ENCODE results near the gene ROCK2. TPM values are rescaled to one million over a fixed set of nuclear protein-coding genes. Genes with fewer than 3 reads are reported as not detected.

The ROCK2 gene
- total and polyA plus RNA-seq, 9 of the 15 experiments (the other 6 are each of a cell fraction or from before 2014, with no cell fraction given): 4.9 to 30.6 (median 14.3) TPM

DNA sequence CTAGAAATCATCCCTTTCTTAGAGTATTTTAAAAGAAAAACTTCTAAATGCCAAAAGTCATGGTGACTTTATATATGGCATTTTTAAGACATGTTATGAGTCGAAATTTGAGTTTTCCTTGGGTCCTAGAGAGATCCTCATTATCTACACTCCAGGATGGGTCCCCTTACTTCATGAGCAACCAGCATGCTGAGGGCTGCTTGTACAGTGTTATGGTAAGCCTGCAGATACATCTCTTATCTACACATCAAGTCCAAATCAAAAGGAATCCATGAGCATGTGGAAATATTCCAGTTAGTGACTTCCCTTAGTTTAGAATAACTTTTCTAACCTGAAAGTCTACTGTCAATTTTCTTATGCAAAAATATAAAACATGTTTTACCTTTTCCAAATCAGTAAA is 130.5 kb downstream of the ROCK2 start (continued):
- TF ChIP-seq REST (IDR thresholded peaks at IDR 0.05; ENCODE audit: borderline replicate concordance) (no peak), REST (CRISPR knock-in tag; IDR thresholded peaks at IDR 0.05; ENCODE audit: low read depth) (no peak)

DNA sequence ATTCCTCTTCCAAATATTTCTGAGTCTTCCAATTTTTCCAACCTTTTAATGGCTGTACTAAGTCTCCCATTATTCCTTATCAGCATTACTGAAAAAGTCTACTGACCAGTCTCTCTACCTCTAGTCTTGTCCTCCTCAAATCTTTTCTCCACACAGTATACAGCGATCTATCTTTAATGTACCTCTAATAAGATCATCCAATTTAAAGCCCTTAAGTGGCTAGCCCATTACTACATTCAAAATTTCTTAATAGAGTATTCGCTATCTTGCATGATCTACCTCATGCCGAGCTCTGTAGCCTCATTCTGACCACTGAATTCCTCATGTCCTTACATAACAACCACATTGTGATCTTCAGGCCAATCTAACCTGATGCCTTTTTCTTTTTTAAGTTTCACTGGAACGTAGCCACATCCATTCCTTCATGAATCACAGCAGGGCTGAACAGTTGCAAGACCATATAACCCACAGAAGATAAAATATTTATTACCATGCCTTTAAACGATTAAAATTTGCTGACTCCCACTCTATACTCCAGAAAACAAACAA is 131.3 kb downstream of the ROCK2 start:
- Histone ChIP-seq H3K9ac (ENCODE audit: insufficient read depth in 1 of 2, low read depth in 2 of 2, low read length in 2 of 2) (no peak overlapping the region), H3K4me3 (no peak overlapping the region), H3K27me3 (ENCODE audit: control insufficient read depth in 2 of 2, insufficient read depth in 2 of 2, low read length in 2 of 2) (no peaks in the 10 kb centered on the region), H3K27ac (ENCODE audit: extremely low read depth, low read depth, low read length) (no peak overlapping the region), H2AFZ (ENCODE audit: low read depth, low read length) (no peak overlapping the region), H3K9me3 (replicated peaks; ENCODE audit: control insufficient read depth, insufficient read depth, low read depth, low read length) (no peaks in the 10 kb centered on the region), H4K20me1 (replicated peaks; ENCODE audit: control insufficient read depth, insufficient read depth, low read length) (no peaks in the 10 kb centered on the region), H3K79me2 (ENCODE audit: control insufficient read depth, insufficient read depth, low read length) (no peaks in the 10 kb centered on the region), H3K9me1 (ENCODE audit: control insufficient read depth, insufficient read depth, low read length) (no peaks in the 10 kb centered on the region), H3K4me1 (replicated peaks in 1 of 2; ENCODE audit: control insufficient read depth in 2 of 2, insufficient read depth in 2 of 2, low read length in 2 of 2) (no peaks in the 10 kb centered on the region), H3K4me2 (ENCODE audit: insufficient read depth, low read length) (no peak overlapping the region), H3K36me3 (ENCODE audit: control insufficient read depth, insufficient read depth, low read length) (peaks cover 64% of the 10 kb centered on the region; the same call in 2 of the 3 replicates)
- intact Hi-C loops (cut with micrococcal nuclease) (no loop called here), in situ Hi-C loops (cut with MboI) (no loop called here)
- no TSS peak for BruUV-seq (replicated peaks)
- ChIA-PET CTCF (ENCODE audit: low intra/inter-chr PET ratio) (no interaction called here), POLR2A (no interaction called here)
- FAIRE-seq: no peak
- no peak for DNase-seq (ENCODE audit: extremely low read depth in 1 of 4, low spot score in 3 of 4)
- ATAC-seq: no peak
- 78% methylated on average over 5 of the region's 5 CpGs for WGBS (ENCODE audit: insufficient coverage, low coverage, missing lambda C conversion rate)
- no peak for TF ChIP-seq PRMT5 (CRISPR knock-in tag; IDR thresholded peaks at IDR 0.05)
- TF ChIP-seq TBL1XR1 (IDR thresholded peaks at IDR 0.05; ENCODE audit: low read length in 2 of 2): no peak
- no peak for TF ChIP-seq PHF20 (IDR thresholded peaks at IDR 0.05; ENCODE audit: partially characterized antibody)
- no peak for TF ChIP-seq ZNF224 (CRISPR knock-in tag; IDR thresholded peaks at IDR 0.05)
- no peak for TF ChIP-seq CREB1 (IDR thresholded peaks at IDR 0.05)
- no peak for TF ChIP-seq CREB1 (CRISPR knock-in tag; IDR thresholded peaks at IDR 0.05)
- TF ChIP-seq NR2C1 (IDR thresholded peaks at IDR 0.05): no peak
- TF ChIP-seq NR2C1 (tag; IDR thresholded peaks at IDR 0.05): no peak
- TF ChIP-seq SMAD1 (IDR thresholded peaks at IDR 0.05; ENCODE audit: low read depth, low read length, partially characterized antibody): no peak
- TF ChIP-seq ZNF57 (CRISPR knock-in tag; IDR thresholded peaks at IDR 0.05): no peak
- TF ChIP-seq, protein P1, sequence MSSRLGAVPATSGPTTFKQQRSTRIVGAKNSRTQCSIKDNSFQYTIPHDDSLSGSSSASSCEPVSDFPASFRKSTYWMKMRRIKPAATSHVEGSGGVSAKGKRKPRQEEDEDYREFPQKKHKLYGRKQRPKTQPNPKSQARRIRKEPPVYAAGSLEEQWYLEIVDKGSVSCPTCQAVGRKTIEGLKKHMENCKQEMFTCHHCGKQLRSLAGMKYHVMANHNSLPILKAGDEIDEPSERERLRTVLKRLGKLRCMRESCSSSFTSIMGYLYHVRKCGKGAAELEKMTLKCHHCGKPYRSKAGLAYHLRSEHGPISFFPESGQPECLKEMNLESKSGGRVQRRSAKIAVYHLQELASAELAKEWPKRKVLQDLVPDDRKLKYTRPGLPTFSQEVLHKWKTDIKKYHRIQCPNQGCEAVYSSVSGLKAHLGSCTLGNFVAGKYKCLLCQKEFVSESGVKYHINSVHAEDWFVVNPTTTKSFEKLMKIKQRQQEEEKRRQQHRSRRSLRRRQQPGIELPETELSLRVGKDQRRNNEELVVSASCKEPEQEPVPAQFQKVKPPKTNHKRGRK (tag; IDR thresholded peaks at IDR 0.05): no peak
- no peak for TF ChIP-seq SP2 (IDR thresholded peaks at IDR 0.05; ENCODE audit: extremely low read depth, low read depth, low read length, poor library complexity, severe bottlenecking)
